Vagina (tissue), 2 donors: Measurements from ENCODE around the gene MARCHF4.

Experiments used
- POLR2AphosphoS5 ChIP-seq, 2 donors: sonication (generic); formaldehyde crosslinking; IDR thresholded peaks; one replicate each; pipeline ENCODE4 v1.9.0; 2017; ENCODE audit warnings: antibody characterized with exemption in 2 of 2, mild to moderate bottlenecking in 2 of 2, low read depth in 1 of 2; ENCODE audit not compliant: insufficient read depth in 1 of 2
- TF ChIP-seq, protein P1 (sequence below), 3 experiments: fragments of 450-650 bp in 2 of 3; fragments of 200-600 bp in 1 of 3; sonication (generic) in 1 of 3; IDR thresholded peaks; one replicate each; pipeline ENCODE4 v1.5.1; 2017 to 2019; ENCODE audit warnings: antibody characterized with exemption in 3 of 3, mild to moderate bottlenecking in 2 of 3, moderate library complexity in 2 of 3

DNA sequence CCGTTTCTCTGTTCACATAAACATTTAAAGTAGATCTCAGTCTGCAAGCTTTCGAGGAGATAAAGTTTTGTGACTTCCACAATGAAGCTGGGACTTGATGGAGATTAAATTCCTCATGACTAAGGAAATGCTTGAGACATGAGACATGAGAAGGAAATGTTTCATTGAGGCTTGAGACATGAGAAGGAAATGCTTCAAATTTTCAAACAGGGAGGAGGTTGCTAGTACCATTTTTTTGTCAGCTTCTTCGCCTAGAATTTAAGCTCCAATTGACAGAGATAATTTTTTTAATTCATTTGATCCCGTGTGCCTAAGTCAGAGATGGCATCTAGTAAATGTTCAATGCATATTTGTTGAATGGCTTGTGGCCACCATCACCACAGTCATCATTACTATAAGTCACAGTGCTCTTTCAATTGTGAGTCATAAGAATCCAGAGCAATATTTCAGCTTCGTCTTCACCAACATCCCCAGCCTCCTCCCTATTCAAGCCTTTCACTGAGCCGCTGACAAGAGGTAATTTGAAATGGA, 543 bp upstream of the MARCHF4 start:
- TF ChIP-seq, protein P1, sequence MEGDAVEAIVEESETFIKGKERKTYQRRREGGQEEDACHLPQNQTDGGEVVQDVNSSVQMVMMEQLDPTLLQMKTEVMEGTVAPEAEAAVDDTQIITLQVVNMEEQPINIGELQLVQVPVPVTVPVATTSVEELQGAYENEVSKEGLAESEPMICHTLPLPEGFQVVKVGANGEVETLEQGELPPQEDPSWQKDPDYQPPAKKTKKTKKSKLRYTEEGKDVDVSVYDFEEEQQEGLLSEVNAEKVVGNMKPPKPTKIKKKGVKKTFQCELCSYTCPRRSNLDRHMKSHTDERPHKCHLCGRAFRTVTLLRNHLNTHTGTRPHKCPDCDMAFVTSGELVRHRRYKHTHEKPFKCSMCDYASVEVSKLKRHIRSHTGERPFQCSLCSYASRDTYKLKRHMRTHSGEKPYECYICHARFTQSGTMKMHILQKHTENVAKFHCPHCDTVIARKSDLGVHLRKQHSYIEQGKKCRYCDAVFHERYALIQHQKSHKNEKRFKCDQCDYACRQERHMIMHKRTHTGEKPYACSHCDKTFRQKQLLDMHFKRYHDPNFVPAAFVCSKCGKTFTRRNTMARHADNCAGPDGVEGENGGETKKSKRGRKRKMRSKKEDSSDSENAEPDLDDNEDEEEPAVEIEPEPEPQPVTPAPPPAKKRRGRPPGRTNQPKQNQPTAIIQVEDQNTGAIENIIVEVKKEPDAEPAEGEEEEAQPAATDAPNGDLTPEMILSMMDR (IDR thresholded peaks at IDR 0.05), result no peak
- TF ChIP-seq POLR2AphosphoS5 (IDR thresholded peaks at IDR 0.05; ENCODE audit: insufficient read depth in 1 of 2, low read depth in 1 of 2), result no peak
